ENCODE data around the gene MIGA2.
A peak's percentile ranks its signal among the peaks of the same experiment; 100 is the strongest.

MIGA2 gene

DNA sequence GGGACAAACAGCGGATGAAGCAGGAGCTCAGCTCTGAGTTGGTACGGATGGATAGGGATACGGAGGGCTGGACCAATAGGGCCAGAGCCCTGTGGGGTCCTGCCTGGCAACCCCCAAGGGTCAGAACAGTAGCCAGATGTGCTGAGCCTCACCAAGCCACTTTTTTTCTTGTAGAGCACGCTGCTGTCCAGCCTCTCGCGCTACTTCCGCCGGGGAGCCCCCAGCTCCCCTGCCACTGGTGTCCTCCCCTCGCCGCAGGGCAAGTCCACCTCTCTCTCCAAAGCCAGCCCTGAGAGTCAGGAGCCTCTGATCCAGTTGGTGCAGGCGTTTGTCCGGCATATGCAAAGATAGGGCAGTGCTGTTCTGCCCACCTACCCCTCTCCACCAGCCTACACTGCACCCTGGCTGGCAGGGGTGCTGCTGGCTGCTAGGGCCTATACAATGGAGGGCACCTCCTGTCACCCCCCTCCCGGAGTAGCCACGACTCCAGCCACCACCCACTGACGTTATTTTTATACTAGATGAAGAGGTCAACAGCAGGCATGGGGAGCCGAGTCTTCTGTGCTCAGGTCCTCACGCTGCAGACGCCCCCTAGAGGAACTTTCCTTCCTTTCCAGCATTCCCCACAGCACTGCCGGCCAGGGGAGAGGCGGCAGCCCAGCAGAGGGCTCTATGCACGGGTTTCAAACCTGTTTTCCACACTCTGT lies 29.9 kb upstream of the MIGA2 start (continued):
- TF ChIP-seq, protein P1, sequence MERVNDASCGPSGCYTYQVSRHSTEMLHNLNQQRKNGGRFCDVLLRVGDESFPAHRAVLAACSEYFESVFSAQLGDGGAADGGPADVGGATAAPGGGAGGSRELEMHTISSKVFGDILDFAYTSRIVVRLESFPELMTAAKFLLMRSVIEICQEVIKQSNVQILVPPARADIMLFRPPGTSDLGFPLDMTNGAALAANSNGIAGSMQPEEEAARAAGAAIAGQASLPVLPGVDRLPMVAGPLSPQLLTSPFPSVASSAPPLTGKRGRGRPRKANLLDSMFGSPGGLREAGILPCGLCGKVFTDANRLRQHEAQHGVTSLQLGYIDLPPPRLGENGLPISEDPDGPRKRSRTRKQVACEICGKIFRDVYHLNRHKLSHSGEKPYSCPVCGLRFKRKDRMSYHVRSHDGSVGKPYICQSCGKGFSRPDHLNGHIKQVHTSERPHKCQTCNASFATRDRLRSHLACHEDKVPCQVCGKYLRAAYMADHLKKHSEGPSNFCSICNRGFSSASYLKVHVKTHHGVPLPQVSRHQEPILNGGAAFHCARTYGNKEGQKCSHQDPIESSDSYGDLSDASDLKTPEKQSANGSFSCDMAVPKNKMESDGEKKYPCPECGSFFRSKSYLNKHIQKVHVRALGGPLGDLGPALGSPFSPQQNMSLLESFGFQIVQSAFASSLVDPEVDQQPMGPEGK (tag by site-specific recombination; IDR thresholded peaks at IDR 0.05) = no peak; the same call in 1 of the 2 replicates
- 0 out of 2 replicates have a peak, but pooled peaks have one; percentile 15 for TF ChIP-seq ZBTB17 (tag by site-specific recombination; IDR thresholded peaks at IDR 0.05)
- TF ChIP-seq ZBTB8A (tag by site-specific recombination; IDR thresholded peaks at IDR 0.05) = 0 out of 2 replicates have a peak, but pooled peaks have one; percentile 10
- TF ChIP-seq KLF7 (tag by site-specific recombination; IDR thresholded peaks at IDR 0.05; ENCODE audit: borderline replicate concordance) = no peak
- TF ChIP-seq KLF17 (tag by site-specific recombination; IDR thresholded peaks at IDR 0.05) = no peak
- no peak for TF ChIP-seq ZSCAN16 (tag by site-specific recombination; IDR thresholded peaks at IDR 0.05)
- TF ChIP-seq ZNF658 (tag by site-specific recombination; IDR thresholded peaks at IDR 0.05) = no peak
- TF ChIP-seq ZNF623 (tag by site-specific recombination; IDR thresholded peaks at IDR 0.05) = no peak
- no peak for TF ChIP-seq GLIS1 (tag by site-specific recombination; IDR thresholded peaks at IDR 0.05)
- TF ChIP-seq HOXD13 (CRISPR knock-in tag; IDR thresholded peaks at IDR 0.05; ENCODE audit: borderline replicate concordance) = no peak
- TF ChIP-seq ZNF510 (tag by site-specific recombination; IDR thresholded peaks at IDR 0.05; ENCODE audit: insufficient replicate concordance) = no peak
- TF ChIP-seq, protein P2, sequence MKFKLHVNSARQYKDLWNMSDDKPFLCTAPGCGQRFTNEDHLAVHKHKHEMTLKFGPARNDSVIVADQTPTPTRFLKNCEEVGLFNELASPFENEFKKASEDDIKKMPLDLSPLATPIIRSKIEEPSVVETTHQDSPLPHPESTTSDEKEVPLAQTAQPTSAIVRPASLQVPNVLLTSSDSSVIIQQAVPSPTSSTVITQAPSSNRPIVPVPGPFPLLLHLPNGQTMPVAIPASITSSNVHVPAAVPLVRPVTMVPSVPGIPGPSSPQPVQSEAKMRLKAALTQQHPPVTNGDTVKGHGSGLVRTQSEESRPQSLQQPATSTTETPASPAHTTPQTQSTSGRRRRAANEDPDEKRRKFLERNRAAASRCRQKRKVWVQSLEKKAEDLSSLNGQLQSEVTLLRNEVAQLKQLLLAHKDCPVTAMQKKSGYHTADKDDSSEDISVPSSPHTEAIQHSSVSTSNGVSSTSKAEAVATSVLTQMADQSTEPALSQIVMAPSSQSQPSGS (tag by site-specific recombination; IDR thresholded peaks at IDR 0.05; ENCODE audit: low read depth) = no peak
- TF ChIP-seq ZNF132 (tag by site-specific recombination; IDR thresholded peaks at IDR 0.05; ENCODE audit: borderline replicate concordance) = no peak
- 0 out of 2 replicates have a peak, but pooled peaks have one; percentile 25 for TF ChIP-seq ZNF501 (tag by site-specific recombination; IDR thresholded peaks at IDR 0.05)
- TF ChIP-seq ZNF600 (tag by site-specific recombination; IDR thresholded peaks at IDR 0.05) = peak; percentile 53; the same call in 1 of the 2 replicates
- no peak for TF ChIP-seq PRDM1 (tag by site-specific recombination; IDR thresholded peaks at IDR 0.05)
- peak; percentile 60; the same call in 1 of the 2 replicates for TF ChIP-seq ZNF660 (tag by site-specific recombination; IDR thresholded peaks at IDR 0.05)
- no peak for TF ChIP-seq OSR2 (tag by site-specific recombination; IDR thresholded peaks at IDR 0.05)
- TF ChIP-seq SP3 (tag by site-specific recombination; IDR thresholded peaks at IDR 0.05) = no peak
- peak; percentile 92 for TF ChIP-seq CTCF (tag by site-specific recombination; IDR thresholded peaks at IDR 0.05)
- peak; percentile 21; the same call in 1 of the 2 replicates for TF ChIP-seq KLF1 (tag by site-specific recombination; IDR thresholded peaks at IDR 0.05)
- TF ChIP-seq TRIM28 (IDR thresholded peaks at IDR 0.05; ENCODE audit: borderline replicate concordance, low read length) = no peak
- no peak for TF ChIP-seq ZNF664 (tag by site-specific recombination; IDR thresholded peaks at IDR 0.05)
- TF ChIP-seq ZEB2 (tag by site-specific recombination; IDR thresholded peaks at IDR 0.05) = no peak
